NCI-H524 treated with DMSO at 0.1 percent for 48 hours (cell line): ENCODE measurements around the gene MMP7.
"Not testable (repeated sequence)": the region's sequence is repeated elsewhere in the genome, so short reads cannot be mapped to it uniquely, and the experiment has no call there.

Source experiments
- DNase-seq: peaks from one replicate; lab custom pipeline; 2025; lab: John Stamatoyannopoulos, UW

MMP7 gene

DNA sequence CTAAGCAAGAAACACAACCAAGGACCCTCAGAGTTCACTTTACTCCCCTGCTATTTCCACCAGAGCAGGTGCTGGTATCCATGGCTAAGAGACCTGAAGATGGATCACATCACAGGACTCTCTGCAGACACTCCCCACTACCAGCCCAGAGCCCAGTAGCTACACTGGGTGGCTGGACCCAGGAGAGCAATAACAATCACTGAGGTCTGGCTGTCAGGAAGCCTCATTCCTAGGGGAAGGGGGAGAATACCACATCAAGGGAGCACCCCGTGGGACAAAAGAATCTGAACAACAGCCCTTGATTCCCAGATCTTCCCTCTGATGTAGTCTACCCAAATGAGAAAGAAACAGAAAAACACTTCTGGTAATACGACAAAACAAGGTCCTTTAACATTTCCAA is 9.0 kb upstream of the MMP7 start:
- no peak for DNase-seq

DNA sequence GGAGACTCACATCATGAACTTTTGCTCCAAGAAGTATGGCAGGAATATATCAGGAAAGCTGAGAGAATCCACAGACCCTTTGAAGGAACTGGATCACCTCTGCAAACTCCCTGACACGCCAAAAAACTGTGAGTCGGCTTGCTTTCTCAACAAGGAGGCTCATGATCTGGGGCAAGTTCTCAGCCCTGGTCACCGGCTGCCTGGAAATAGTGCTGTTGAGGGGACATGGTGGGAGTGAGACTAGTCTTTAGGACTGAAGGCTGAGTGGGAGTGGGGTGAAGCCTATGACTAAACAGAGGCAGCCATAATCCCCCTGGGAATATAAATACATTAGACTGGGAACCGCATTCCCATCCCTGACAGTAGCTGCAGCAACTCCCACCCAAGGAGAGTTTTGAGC is 8.4 kb upstream of the MMP7 start:
- DNase-seq, result no peak

DNA sequence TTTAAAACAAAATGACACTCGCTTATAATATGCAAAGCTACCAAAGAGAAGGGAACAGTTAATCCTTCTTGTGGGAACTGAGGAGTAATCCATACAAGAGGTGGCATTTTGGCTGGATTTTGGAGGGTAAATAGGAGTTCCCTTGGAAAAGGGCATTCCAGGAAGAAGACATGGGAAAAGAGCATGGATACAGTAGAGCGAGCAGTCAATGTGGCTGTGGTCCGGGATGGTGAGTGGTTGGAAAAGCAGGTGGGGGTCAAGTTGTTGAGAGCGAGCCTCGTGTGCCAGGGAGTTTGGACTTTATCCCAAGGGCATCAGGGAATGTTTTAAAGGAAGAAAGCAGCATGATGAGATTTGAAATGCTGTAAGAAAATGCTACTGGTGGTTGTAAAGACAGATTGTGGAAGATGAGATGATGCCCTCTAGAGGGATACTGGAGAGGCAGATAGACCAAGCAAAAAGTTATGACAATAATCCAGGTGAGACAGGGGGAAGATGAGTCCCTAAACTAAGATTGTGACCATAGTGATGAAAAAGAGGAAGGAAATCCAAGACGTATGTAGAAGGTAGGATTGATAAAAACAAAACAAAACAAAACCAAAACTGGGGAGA is 3.8 kb upstream of the MMP7 start:
- DNase-seq, result no peak

DNA sequence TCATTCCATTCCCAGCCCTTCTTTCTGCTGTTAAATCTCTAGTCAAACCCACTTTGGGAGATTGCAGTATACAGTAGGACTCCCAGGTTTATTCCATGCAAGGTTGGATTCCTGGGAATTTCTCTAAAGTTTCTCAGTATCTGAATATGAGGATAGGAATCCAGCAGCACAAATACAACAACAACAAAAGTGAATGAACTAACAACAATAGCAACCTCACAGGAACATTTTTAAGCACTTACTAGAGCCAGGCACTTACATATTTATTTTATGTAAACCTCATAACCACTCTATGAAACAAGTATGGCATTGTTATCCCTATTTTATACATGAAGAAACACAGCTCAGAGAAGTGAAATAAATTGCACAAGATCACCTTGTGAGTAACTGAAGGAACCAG is 1.9 kb downstream of the MMP7 start:
- DNase-seq, result no peak

DNA sequence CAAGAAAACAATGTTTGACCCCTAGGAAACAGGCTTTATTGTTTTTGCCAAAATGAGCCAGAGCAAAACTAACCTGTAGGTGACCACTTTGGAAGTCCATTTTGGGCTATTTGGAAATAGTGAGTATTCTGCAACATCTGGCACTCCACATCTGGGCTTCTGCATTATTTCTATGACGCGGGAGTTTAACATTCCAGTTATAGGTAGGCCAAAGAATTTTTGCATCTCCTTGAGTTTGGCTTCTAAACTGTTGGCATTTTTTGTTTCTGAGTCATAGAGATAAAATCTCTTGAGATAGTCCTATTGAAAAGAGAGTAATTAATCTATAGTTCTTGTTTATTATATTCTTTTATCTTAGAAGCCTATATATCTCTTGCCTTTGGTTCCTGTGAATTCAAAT is 2.9 kb downstream of the MMP7 start:
- DNase-seq, result no peak

DNA sequence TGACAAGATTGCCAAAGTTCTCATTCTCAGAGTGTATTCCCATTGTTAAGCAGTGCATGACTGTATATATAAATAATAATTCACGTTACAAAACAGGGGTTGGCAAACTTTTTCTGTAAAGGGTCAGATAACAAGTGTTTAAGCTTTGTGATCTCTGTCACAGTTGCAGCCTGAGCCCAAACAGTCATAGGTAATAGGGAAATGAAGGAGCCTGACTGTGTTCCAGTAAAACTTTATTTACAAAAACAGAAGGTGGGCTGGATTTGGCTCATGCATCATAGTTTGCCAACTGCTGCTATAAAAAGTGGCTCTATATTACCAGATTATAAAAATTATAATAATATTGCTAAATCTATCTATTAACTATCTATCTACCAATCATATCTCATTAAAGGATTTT is 3.5 kb downstream of the MMP7 start:
- no peak for DNase-seq

DNA sequence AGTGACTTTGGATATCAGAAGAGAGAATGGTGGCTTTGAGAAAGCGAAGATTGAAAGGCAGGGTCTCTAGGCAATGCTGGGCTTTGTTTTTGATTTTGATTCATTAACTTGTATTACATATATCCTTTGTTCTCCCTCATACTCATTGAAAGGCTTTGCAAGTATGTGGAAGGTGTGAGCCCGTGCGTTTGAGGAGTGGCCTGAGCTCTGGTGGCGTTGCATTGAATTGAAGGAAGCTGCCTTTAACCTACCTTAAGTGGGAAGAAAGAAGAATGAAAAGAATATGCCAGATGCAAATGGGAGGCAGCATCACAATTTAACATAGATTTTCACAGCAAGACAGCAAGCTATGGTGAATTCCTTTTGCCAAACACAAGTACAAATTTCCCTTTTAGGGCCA is 6.7 kb downstream of the MMP7 start:
- DNase-seq, result no peak

DNA sequence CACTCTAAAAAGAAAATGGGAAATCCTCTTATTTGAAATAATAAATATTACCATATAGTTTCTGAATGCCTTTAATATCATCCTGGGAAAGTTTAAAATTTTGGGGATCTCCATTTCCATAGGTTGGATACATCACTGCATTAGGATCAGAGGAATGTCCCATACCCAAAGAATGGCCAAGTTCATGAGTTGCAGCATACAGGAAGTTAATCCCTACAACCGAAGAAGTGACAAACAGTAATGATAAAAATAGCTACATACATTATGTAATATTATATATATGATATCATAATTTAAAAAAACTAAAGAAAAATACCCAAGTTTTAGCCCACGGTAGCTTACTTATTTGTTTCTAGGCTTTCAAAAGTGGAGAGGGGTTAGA is 7.4 kb downstream of the MMP7 start:
- DNase-seq, result no peak

DNA sequence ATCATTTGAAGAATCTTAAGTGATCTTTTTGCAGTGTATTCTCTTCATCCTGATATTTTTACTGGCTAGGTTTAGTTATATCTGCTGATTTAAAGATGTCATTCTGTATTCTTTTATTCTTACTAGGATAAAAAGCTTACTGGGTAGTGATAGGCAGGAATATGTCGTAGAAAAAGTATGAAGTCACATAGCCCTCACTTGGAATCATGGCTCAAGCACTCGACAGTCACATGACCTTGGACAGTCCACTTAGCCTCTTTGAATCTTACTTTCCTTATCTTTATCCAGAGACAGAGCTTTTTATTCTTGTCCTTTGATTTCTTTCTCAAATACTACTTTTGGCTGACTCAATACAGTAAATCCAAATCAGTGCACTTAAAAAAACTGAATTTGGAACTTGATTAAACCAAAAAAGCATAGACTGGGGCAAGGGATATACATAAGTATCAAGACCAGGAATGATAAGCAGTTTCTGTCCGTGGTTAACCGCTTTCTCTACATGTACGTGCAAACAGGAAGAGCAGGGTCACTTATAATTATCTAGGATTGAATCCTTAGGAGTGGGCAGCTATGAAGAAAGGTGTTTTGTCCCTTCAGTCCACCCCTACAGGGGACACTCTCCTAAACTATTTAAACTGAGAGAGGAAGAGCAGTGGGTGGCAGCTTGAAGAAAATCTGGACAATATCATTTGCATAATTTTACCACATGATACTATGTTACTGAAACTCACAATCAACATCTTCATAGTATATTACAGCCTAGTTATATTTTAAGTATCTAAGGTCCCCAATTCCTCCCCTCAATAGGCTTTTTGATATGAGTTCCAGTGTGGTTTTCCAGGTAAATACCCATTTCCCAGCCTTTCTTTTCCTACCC is 8.0 kb downstream of the MMP7 start:
- DNase-seq, result no peak

DNA sequence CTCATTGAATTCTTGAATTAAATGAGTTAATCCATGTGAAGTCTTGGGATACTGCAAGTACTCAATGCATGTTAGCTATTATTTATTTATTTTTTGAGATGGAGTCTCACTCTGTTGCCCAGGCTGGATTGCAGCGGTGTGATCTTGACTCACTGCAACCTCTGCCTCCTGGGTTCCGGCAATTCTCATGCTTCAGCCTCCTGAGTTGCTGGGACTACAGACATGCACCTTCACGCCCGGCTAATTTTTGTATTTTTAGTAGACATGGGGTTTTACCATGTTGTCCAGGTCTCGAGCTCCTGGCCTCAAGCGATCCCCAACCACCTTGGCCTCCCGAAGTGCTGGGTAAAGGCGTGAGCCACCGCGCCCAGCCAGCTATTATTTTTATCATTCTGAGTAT is 9.4 kb downstream of the MMP7 start:
- no peak for DNase-seq

DNA sequence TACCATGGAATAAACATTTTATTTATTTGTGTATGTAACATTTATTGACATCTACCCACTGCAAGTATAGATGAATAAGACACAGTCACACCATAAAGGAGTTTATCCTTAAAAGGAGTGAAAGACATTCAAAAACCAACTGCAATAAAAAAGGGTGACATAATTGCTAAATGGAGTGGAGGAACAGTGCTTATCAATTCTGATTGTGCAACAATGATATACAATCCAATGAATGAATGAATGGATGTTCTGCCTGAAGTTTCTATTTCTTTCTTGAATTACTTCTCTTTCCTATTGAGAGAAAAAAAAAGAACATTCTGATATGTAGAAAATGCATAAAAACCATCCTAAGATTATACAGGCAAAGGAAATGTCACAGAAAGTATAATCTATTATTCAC is 10.0 kb downstream of the MMP7 start:
- DNase-seq, result no peak

DNA sequence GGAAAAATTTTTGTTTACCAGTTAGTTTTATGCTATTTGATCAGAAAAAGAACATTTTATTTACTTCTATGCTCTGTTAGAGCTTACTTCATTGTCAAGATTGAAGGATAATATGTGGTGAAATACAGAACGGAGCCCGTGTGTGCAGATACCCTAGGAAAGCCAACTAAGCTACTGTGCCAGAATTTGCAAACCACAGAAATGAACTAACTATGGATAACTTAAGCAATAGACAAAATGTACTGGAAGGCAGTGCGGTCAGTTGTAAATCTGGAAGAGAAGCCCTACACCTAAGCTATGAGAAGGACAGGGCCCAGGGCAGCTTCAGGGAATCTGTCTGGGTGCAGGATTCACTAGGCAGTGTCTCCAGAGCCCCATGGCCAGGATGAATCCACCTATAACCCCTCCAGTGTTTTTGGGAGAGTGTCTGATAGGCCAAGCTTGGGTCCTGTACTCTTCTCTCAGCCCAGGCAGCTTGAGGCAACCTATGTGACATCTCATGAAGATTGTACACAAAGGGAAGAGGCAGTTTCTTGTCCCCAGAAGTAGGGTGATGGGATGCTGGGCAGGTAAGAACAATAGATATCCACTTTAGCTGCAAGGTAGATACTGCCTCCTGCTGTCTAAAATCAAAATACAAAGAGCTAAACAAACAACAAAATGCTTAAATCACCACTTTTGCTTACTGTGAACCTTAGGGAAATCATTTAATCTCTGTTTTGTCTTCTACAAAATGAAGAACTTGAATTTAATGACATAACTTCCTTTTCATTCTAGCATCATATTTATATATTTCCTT is 12.1 kb downstream of the MMP7 start:
- no peak for DNase-seq

DNA sequence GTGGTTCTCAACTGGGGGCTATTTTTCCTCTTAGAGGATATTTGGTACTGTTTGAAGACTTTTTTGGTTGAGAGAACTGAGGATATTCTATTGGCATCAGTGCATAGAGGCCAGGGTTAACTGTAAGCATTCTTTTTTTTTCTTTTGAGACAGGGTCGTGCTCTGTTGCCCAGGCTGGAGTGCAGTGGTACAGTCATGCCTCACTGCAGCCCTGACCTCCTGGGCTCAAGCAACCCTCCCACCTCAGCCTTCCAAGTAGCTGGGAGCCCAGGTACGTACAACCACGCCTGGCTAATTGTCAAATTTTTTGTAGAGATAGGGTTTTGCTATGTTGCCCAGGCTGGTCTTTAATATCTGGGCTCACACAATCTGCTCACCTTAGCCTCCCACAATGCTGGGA is 12.9 kb downstream of the MMP7 start:
- DNase-seq, result no peak

DNA sequence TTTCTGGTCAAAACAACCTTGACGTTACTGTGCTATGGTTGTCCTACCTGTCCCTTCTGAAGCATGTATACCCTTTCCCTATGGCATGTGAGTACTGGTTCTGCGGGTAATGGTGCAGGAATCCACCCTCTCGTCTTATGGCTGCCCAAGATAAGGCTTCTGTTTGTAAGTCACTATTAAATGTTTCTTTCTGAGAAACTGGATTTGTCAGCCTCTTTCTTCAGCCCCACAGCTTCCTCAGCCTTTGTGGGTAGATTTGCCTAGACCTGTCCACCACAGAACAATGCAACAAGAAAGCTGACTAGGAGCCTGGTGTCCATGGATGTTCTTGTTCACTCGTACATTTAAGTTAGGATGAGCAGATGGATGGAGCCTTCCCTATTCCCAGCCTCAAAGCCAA is 14.4 kb downstream of the MMP7 start:
- DNase-seq, result no peak

DNA sequence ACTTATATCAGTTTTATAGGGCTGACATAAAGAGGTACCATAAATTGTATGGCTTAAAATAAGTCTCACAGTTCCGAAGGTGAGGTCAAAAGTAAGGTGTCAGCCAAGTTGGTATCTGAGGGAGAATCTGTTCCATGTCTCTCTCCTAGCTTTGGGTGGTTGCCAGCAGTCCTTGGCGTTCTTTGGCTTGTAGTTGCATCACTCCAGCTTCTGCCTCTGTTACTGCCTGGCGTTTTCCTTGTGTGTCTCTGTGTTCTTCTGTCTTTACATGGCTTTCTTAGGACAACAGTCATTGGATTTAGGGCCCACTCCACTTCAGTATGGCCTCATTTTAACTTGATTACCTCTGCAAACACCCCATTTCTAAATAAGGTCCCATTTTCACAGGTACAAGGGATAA is 16.7 kb downstream of the MMP7 start:
- DNase-seq, result no peak

DNA sequence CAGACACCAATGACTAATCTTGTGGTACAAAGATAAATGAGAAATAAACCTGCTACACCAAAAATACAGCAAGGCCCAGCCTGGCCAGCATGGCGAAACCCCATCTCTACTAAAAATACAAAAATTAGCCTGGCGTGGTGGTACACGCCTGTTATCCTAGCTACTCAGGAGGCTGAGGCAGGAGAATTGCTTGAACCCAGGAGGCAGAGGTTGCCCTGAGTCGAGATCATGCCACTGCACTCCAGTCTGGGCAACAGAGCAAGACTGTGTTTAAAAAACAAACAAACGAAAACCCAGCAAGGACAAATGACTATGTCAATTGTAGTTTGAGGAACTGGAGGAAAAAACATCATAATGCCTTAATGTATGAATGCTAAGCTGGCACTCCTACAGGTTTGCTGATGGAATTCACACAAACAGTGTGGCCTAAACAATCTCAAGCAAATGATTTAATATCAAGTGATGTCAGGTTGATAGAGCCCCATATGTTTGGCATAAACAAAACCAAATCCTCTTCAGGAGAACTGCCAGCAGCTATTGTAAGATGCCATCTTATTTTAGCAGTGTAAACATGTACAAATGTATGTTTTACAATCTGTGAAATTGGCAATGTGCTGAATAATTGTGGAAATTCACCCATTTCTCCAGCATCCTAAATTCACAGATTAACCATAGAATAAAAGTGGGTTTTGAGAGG is 20.0 kb downstream of the MMP7 start:
- no peak for DNase-seq

DNA sequence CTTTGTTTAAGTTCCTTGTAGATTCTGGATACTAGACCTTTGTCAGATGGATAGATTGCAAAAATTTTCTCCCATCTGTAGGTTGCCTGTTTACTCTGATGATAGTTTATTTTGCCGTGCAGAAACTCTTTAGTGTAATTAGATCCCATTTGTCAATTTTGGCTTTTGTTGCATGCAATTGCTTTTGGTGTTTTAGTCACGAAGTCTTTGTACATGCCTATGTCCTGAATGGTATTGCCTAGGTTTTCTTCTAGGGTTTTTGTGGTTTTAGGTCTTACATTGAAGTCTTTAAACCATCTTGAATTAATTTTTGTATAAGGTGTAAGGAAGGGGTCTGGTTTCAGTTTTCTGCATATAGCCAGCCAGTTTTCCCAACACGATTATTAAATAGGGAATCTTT is 27.7 kb downstream of the MMP7 start:
- not testable (repeated sequence) for DNase-seq

DNA sequence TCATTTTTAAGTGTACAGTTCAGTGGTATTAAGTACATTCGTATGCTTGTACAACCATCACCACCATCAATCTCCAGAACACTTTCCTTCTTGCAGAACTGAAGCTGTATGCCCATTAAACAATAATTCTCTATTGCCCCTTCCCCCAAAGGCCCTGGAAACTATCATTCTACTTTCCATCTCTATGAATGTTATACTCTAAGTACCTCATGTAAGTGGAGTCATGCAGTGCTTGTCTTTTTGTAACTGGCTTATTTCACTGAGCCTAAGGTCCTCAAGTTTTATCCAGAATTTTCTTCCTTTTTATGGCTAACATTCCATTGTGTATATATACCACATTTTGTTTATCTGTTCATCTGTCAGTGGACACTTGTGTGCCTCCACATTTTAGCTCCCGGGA is 29.7 kb downstream of the MMP7 start:
- no peak for DNase-seq

DNA sequence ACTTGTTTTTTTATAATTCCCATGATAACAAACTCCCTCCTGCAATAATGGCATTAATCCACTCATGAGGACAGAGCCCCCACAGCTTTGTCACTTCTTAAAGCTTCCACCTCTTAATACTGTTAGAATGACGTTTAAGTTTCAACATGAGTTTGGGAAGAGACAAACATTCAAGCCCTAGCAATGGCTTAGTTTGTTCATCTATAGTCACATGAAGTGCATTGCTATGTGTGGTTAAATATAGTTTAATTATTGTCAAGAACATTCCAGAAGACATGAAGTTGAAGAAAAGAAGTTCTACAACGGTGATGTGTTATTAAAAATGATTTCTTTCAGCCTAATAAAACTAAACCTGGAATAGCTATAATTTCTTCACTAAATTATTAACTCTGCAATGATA is 30.6 kb downstream of the MMP7 start:
- no peak for DNase-seq

DNA sequence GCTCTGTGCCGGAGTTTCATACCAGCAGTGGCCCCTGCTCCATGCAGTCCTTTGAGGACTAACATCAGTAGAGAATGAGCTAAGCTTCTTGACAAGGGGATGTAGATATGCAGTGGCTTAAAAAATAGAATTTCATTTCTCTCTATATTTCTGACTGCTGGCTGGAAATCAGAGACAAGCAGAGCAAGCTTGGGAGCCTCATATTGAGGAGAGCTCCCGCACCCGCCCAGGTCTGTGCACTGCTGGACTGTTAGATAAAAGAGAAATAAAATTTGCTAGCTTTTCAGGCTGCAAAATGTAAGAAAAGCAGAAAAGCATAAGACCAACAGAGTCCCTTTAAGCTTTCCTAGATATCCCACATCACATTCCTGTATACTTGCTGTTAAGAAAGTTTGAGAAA is 31.4 kb downstream of the MMP7 start:
- DNase-seq, result no peak

DNA sequence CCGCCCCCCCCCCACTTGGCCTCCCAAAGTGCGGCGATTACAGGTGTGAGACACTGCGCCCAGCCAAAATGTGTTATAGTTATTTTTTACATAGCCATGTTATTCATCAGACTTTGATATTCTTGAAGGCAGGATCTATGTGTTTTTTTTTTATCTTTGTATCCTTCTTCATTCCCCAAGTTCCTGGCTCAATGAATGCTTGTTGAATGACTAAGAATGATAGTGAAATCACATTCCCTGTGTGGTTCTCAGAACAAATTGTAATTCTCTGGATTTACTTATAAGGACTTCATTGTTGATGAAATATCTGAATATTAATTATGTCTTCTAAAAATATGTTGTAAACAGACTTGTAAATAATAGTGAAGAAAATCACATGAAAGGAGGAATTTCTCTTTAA is 33.5 kb downstream of the MMP7 start:
- no peak for DNase-seq
